GM21786 (cell line): ENCODE measurements around the gene DYSF.

Experiments used
- ATAC-seq: cut with Tn5 transposase; IDR thresholded peaks from one replicate; pipeline ENCODE4 v1.9.1; 2021; ENCODE audit not compliant: unreplicated experiment

The DYSF gene

DNA sequence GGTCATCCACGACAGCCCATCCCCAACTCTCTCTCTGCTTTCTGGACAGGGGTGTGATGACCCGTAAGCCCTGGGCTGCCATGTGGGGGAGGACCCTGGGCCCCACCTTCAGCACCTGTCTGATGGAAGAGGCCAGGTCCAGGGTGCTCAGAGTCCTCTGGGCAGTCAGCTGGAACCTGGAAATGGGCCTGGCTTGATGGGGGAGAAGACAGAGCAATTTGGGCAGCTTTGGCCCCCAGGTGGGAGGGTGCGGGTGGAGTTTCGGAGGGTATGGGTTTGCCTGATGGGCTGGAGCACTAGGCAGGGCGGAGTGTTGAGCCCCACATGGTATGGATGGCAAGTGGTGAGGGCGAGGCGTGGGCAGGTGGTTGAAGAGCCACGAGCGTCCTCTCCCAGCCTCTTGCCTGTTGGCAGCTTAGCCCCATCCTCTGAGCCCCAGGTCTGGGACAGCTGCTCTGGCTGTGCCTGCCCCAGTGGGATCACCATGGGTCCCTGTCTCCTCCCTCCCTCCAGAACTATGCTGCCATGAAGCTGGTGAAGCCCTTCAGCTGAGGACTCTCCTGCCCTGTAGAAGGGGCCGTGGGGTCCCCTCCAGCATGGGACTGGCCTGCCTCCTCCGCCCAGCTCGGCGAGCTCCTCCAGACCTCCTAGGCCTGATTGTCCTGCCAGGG, 232.7 kb downstream of the DYSF start:
- no peak for ATAC-seq

DNA sequence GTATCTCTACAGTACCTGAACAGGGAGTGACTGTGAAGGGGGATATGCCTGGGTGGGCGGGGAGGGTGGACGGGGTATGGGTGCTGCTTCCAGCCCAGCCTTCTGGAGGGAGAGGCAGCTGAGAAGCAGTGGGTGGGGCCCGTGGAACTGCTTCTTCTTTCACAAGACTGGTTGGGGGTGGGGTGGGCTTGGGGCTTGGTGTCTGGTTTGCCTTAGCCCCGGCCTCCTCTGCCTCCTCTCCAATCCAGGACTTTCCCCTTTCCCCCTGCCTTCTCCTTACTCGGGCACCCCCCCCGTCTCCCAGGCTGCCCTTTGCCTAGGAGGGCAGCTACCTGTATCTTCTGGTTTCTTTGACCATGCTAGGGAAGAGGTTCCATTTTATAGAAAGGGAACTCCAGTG, 233.4 kb downstream of the DYSF start:
- ATAC-seq: no peak

DNA sequence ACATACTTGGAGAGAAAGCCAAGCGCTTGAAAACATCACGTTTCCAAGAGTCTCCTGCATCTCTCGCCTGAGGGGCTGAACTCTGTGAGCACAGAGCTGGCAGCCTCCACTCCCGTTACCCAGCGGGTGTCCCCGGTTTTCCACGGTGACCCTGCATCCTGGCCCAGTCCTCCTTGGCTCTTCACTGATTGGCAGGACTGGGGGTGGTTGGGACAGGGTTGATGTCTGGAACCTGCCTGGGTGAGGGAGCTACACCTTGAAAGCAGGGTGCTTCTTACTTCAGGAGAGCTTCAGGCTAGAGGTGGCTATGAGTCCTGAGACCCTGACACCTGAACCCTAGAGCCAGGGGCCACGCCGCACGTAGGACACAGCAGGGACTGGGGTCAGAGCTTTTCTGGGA, 234.1 kb downstream of the DYSF start:
- no peak for ATAC-seq

DNA sequence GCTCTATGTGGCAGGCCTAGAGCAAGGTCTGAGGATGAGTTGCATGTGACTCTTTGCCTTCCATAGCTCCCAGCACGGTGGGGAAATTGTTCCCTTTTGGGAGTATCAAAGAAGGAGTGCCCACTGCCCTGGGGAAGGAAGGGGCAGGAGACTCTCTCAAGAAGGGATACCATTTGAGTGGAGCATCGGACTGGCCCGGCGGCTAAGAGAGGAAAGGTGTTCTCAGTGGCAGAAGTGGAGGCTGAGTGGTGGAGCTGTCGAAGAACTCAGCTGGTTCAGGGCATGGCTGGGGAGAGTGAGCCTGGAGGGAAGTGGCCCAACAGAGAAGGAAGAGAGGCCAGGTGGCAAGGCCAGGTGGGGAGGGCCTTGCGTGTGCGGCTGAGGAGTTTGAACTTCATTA, 235.2 kb downstream of the DYSF start:
- no peak for ATAC-seq

DNA sequence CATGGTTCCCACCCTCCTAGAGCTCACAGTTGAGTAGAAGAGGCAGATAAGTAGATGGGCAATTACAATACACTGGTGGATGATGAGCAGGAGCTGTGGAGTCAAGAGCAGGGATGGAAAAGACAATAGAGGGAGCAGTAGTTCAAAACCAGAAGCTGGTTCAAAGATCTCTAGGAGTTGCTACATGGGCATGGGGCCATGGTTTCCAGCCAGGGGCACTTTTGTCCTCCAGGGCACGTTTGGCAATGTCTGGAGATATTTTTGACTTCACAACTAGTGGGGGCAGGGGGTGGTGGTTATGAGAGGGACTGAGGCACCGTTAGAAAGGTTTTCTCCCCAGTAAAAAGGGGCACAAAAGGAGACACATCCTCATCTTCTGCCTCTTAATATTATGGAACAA, 236.0 kb downstream of the DYSF start:
- no peak for ATAC-seq

DNA sequence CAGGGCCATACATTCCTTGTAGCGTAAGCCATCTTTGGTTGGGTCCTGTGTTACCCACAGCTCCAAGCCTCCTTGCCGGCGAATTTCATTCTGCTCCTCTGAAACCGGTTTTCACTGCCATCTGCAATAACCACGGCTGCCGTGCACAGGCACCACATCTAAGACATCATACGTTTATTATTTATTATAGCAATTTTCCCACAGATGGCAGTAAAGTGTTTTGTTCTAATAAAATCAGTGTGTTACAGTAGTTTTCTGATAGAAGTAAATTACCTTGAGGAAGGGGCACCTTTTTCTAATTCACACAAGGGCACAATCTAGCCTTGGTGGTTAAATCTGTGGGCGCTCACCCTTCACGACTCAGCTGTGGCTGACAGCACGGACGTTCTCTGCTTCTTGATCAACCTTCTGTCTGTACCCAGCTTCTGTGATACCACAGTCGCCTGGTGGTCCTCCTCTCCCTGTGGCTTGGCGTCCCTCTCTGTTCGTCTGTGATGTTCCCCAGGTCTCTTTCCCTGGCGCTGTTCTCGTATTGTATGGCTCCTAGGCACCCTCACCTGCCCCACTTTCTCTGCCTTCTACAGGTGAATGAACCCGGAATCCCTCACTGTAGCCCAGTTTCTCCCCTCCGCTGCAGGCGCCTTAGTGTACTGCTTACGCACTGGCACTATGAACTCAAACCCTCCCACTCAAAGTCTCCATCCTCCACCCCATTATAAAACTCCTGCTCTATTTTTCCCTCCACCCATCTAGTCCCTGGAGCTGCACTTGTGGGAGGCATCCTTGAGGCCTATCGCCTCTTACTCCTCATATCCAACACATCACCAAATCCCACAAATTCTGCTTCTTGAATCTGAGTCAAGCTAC, 236.8 kb downstream of the DYSF start:
- no peak for ATAC-seq

DNA sequence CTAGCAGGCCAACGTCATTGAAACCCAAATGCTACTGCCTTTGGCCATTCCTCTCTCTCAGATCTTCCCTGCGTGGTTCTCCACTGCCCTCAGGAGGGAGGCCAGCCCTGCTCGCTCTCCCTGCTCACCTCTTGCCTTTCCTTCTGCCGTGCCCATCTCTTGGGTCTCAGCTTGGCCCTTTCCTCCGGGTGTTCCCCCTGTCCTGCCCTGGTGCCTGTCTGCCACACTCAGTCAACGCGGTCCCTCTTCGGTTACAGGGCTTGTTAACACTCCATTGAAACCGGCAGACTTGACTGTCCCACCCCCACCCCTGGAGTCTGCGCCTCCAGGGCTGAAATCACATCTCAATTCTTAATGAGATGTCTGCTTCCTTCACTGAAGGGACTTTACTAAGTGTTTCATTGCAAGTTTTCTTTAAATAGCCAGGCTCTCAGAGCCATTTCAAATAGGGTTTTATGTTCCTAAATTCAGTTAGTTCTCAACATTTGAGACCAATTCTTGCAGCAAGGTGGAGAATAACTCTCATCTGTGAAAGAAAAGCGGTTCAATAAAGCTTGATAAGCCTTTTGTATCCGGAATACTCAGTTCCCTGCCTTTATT, 237.6 kb downstream of the DYSF start:
- ATAC-seq: no peak

DNA sequence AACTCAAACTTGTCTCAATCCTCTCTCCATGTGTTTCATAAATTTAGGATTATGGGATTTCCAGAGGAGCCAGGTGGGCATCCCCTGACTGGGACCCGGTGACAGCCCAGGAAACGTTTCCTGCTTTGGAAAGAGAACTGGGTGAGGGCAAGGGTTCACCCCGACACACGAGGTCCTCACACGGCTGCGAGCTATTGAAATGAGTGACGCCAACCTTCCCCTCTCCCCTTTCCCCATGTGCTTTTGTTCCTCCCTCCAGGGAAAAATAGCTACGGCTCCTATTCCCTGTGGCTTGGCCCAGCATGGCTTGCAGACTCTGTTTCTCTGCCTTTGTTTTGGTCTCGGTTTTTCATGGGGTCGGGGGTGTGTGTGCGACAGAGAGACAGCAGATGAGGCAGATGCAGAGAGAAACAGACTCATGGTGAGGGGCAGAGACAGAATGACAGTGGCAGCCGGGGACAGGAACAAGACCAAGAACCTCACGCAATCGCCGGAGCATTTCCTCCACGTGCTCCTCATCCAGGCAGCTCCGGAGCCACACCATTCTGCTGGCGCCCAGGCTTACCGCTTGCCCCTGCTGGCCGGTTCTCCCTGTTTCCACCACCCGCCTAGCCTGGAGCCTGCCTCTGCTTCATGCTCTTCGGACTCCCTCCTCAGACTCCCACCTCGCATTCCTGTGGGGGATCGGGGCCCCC, 238.5 kb downstream of the DYSF start:
- ATAC-seq: no peak

DNA sequence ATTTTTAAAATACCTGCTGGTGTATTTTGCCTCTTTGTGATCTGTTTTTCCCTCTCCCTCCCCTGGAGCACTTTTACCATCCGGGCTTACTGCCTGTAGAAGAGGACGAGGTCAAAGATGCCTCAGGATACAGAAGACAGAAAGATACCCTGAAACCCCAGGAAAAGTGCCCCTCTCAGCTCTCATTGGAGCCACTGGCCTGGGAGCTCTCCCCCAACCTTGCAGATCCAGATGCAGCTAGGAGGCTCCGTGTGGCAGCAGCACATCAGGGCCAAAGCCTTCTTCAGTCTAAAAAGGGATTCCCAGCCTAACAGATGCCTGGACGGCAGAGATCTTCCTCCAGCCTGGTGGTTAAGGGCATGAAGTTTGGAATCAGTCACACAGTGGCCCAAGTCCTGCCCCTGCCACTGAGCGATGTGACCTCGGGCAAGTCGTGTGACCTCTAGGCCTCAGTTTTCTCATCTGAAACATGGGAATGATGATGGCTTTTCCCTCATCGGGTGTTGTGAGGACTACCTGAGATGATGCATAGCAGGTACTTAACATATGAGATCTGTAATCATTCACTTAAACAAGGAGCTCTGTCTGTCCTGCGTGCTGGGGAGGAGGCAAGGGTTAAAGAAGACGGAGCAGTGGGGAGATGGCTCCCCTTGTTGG, 239.4 kb downstream of the DYSF start:
- ATAC-seq: no peak

DNA sequence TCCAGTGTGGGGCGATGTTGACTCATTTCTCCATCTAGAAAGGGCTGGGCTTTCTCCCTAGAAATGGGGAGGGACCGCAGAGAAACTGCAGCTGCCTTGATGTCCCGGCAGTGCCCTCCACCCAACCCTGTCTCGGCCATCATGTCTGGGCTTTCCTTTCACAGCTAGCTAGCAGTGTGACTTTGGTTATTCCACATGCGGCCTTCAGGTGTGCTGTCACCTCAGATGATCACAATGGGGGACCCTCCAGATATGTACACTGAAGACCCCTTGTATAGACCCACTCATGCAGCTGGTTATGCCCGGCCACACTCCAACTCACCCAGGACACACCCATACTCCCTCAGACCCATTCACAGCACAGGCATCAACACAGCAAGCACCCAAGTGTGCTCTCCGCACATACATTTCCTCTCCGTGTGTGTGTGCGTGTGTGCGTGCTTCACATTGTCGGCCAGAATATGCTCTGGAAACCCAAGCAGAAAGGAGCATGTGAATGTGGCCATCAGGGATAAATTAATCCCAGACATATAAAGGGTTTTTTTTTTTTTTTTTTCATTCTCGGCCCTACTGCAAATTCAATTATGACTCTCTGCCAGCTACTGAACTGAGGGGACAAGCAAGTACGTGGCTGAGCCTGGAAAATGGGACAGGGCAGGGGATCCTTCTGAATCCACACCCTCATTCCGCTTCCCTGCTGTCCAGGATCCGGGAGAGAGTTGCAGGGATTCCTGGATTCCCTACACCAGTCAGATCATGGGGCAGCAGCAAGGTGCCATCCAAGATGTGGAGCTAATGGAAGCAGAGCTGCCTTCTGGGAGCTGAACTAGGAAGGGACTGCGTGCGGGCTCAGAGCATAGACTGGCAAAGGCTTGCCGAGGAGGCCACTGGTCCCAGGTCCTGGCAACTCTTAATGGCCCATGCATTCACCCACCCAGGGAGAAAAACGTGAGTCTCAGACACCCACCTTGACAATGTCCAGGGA, 240.2 kb downstream of the DYSF start:
- no peak for ATAC-seq

DNA sequence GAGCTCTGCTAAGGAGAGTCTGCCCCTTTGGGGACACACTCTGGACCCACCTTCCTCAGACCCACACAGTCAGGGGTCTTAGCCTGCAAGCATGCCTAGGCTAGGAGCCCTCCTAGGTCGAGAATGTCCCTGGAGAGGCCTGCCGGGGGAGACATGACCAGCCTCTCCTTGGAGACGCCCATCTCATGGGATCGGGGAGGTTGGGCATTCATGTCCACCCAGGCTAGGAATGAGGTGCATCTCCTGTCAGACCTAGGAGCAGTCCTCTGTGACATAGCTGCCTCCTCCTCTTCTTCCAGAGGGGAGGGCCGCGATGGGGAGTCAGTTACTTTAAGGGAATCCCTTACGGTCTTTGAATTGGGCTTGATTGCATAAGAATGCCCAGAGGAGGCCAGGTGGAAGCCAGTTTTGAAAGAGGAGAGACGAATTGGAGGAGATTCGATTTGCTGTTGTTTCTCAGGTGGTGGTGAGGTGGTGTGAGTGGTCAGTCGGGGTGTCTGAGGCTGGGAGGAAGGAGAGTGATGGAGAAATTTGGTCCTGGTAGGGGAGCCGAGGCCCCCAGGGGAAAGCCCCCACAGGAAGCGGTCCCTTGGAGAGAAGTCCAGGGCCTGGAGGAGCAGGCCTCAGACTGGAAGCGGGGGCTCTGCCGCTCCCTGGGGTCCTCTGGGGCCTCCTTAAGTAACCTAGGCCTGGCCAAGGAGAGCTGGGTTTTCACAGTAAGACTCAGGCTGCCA, 241.3 kb downstream of the DYSF start:
- ATAC-seq: no peak

DNA sequence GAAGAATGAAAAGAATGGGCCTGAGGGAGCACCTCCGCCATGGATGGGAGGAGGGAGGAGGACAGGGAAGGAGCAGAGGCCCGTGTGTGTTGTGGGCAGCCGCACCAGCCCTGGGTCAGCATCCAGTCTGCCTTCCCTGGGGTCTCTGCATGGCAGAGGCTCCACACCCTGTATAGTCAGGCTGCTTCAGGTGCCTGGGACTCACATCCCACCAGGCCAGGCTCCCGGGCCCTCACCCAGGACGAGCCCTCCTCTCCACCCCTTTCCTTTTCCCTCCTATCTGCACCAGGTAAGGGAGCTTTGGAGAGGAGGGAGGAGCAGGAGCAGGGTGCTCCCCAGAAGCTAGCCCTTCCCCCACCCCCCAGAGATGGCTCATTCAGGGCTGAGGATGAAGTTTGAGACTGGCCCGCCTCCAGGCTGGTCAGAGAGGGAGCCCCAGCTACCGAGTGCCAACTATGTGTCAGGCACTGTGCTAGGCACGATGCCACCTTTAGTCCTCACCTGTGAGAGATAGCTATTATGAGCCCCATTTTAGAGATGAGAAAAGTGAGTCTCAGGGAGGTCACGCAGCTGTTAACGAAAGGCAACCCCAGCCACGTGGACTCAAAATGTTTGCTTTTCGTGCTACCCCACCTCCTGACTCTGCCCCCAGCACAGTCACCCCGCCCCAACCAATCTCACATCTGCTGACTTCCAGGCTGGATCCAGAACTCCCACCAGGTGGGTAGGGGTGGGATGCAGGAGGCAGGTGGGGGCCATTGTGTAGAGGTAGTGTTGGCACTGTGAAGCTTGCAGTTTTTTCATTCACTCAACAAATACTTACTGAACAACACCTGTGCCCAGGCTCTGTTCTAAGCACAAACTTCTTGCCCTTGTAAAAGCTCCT, 242.1 kb downstream of the DYSF start:
- ATAC-seq: no peak

DNA sequence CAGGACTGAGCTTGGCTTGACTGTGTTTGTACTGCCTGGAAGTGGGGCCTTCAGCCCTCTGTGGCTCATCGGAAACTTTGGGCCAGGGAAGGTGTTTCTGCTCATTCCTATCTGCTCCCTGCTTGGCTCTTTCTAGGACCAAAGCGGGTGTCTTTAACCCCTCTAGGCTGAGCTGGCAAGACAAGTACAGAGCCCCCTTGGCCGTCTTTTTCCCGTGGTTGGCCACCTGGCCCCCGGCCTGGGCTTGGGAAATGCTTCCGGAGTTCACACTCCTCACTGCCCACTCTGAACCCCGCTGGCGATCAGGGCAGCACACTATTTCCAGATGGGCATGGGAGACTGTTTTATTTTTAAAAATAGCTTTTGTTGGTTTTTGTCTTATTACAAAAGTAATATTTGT, 243.0 kb downstream of the DYSF start:
- no peak for ATAC-seq

DNA sequence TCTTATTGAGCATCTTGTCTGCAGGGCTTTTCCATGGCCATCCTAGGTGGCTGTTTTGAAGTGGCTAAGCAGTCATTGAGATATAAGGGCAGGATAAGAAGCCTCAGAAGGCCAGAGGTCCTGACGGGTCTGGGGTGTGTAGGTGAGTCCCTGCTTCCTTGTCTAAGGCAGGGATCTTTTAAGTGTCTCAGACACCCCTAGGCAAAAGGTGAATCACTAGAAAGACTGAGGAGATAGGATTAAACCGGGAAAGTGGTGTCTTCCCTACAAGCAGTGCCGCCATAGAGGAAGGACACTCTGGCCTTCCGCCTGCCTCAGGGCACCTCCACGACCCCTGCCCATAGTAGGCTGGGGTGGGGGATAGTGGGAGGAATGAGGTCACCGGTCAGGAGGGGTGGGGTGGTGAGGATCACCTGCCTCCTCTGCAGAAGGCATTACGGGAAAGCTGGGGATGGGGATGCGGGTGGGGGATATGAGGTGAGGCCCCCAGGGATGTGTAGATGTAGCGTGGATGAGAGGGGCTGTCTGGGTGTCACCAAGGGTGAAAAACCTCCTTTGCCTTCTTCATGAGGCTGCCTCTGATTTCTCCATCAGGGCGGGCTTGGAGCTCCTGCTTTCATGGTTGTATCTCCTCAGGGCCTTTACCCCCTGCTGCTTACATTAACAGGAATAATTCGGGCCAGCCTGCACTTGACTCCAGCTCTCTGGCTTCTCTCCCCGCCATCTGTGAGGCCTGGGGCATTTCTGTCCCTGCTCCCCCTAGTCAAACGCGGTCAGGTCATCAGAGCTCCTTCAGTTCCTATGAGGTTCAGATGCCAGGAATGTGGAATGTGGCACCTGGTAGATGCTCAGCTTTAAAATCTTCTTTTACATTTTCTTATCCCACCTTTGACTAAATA, 244.0 kb downstream of the DYSF start:
- ATAC-seq: no peak

DNA sequence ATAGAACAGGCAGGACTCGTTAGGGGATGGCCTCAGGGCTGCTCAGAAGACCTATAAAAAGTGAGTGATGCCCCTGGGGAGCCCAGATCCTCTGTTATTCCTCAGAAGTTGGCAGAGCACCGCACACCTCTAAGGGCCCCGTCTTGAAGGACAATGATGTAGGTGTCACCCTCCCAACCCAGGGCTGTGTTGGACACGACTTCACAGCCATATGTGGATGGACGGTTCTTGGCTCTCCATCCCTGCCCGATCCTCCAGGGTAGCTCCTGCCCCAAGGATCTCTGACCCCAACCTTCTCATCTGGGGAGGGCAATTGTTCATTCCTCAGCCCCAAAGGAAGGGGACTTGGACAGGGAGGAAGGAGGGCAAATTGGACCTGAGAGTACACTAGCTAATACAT, 246.1 kb downstream of the DYSF start:
- ATAC-seq: no peak

DNA sequence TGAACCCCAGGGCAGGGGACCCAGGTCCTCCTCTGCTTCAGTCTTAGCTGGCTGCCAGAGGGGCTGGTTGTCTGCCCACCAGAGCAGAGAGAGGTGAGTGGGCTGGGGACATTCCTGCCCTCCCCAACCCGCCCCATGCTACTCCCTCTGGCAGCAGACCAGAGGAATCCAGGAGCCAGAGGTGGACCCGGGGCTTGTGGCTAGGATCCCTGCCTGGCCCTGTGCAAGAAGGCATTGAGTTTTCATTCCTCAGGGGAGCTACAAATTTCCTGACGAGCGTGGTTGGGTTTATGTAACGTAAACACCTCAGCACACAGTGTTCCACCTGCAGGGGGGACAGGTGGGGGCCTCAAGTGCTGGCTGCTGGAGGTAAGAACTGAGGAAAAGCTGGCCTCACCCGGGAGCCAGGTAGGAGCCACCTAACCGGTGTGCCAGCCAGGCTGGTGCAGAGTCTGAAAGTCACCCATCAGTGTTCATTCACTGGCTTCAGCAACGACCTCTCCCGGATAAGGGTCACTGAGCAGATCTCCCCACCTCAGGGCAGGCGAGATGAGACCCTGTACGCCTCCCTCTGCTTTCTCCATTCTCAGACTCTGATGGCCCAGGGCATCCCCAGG, 246.8 kb downstream of the DYSF start:
- no peak for ATAC-seq
